Measurements from ENCODE around the gene NFAT5.

- TF ChIP-seq EZH2 (IDR thresholded peaks at IDR 0.05; ENCODE audit: borderline replicate concordance, low read depth, low read length, severe bottlenecking): no peak
- TF ChIP-seq, protein P1, sequence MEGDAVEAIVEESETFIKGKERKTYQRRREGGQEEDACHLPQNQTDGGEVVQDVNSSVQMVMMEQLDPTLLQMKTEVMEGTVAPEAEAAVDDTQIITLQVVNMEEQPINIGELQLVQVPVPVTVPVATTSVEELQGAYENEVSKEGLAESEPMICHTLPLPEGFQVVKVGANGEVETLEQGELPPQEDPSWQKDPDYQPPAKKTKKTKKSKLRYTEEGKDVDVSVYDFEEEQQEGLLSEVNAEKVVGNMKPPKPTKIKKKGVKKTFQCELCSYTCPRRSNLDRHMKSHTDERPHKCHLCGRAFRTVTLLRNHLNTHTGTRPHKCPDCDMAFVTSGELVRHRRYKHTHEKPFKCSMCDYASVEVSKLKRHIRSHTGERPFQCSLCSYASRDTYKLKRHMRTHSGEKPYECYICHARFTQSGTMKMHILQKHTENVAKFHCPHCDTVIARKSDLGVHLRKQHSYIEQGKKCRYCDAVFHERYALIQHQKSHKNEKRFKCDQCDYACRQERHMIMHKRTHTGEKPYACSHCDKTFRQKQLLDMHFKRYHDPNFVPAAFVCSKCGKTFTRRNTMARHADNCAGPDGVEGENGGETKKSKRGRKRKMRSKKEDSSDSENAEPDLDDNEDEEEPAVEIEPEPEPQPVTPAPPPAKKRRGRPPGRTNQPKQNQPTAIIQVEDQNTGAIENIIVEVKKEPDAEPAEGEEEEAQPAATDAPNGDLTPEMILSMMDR (IDR thresholded peaks at IDR 0.05; ENCODE audit: extremely low read depth in 1 of 2, insufficient read depth in 1 of 2, low read depth in 1 of 2, low read length in 2 of 2): no peak
- TF ChIP-seq POLR2A (IDR thresholded peaks at IDR 0.05; ENCODE audit: low read depth, low read length): no peak
- no peak for TF ChIP-seq POLR2AphosphoS5 (IDR thresholded peaks at IDR 0.05; ENCODE audit: insufficient read depth, low read depth, low read length)
- no peak for TF ChIP-seq JUN (IDR thresholded peaks at IDR 0.05; ENCODE audit: borderline replicate concordance, insufficient read depth, insufficient read length, low read depth)
- TF ChIP-seq, protein P2, sequence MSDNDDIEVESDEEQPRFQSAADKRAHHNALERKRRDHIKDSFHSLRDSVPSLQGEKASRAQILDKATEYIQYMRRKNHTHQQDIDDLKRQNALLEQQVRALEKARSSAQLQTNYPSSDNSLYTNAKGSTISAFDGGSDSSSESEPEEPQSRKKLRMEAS (IDR thresholded peaks at IDR 0.05; ENCODE audit: insufficient read depth, insufficient read length): no peak
Observed at GRCh38 chr16:69523566-69524305, 42.0 kb upstream of the NFAT5 start.

Measured in endothelial cell of umbilical vein (primary cell).